HUES64 (cell line): ENCODE data around the gene AHI1.

Source experiments
- H3K27ac ChIP-seq: 2 replicates; pipeline ENCODE4 v1.7.0; 2013; ENCODE audit warnings: low read depth, low read length, inconsistent platforms
- H3K27me3 ChIP-seq: 2 replicates; pipeline ENCODE4 v1.6.1; 2013; ENCODE audit warnings: mild to moderate bottlenecking, low read length; ENCODE audit not compliant: insufficient read depth
- H3K36me3 ChIP-seq: 2 replicates; pipeline ENCODE4 v1.6.1; 2013; ENCODE audit warnings: mild to moderate bottlenecking, low read length; ENCODE audit not compliant: insufficient read depth
- H3K4me1 ChIP-seq: 2 replicates; pipeline ENCODE4 v1.6.1; 2013; ENCODE audit warnings: mild to moderate bottlenecking, low read length, moderate library complexity; ENCODE audit not compliant: insufficient read depth
- H3K4me3 ChIP-seq: 2 replicates; pipeline ENCODE4 v1.5.1; 2013; ENCODE audit warnings: mild to moderate bottlenecking, low read length, moderate library complexity
- H3K9ac ChIP-seq: 2 replicates; pipeline ENCODE4 v1.6.1; 2013; ENCODE audit warnings: mild to moderate bottlenecking, low read depth, low read length
- H3K9me3 ChIP-seq: 2 replicates; pipeline ENCODE4 v1.6.1; 2013; ENCODE audit warnings: low read depth, low read length; ENCODE audit not compliant: insufficient read depth
- WGBS: fragments of 150-250, 120-280 bp; methylation state at CpG from one replicate; pipeline ENCODE4 v1.1.7; 2013; ENCODE audit warnings: missing lambda C conversion rate; 5-methylcytosine and 5-hydroxymethylcytosine counted together

The AHI1 gene

GRCh38 chr6:135481783-135482369 is 15.7 kb downstream of the AHI1 start:
- H3K9me3 ChIP-seq: peaks cover 65% of the 10 kb centered on the region
- H3K4me3 ChIP-seq: no peak overlapping the region
- no peaks in the 10 kb centered on the region for H3K27me3 ChIP-seq
- H3K4me1 ChIP-seq: no peaks in the 10 kb centered on the region
- H3K36me3 ChIP-seq: peaks cover 66% of the 10 kb centered on the region
- no peak overlapping the region for H3K9ac ChIP-seq
- H3K27ac ChIP-seq: no peak overlapping the region
- 90% methylated on average over 2 of the region's 3 CpGs for WGBS

GRCh38 chr6:135479601-135480000 is 17.9 kb downstream of the AHI1 start:
- Histone ChIP-seq H3K4me1 (no peaks in the 10 kb centered on the region), H3K27me3 (no peaks in the 10 kb centered on the region), H3K9me3 (peaks cover 63% of the 10 kb centered on the region), H3K36me3 (peaks cover 52% of the 10 kb centered on the region), H3K9ac (no peak overlapping the region), H3K4me3 (no peak overlapping the region), H3K27ac (no peak overlapping the region)
- 91% methylated on average over 2 of the region's 2 CpGs for WGBS

GRCh38 chr6:135478626-135479025 is 18.9 kb downstream of the AHI1 start:
- peaks cover 53% of the 10 kb centered on the region for H3K9me3 ChIP-seq

GRCh38 chr6:135475292-135475886 is 22.2 kb downstream of the AHI1 start:
- 100% methylated on average over 1 of the region's 2 CpGs for WGBS
- Histone ChIP-seq H3K27ac (no peak overlapping the region), H3K9me3 (peaks cover 24% of the 10 kb centered on the region)

More at GRCh38 chr6:135478626-135479025, 18.9 kb downstream of the AHI1 start:
- no peak overlapping the region for H3K27ac ChIP-seq
- no peak overlapping the region for H3K4me3 ChIP-seq
- no peak overlapping the region for H3K9ac ChIP-seq
- H3K36me3 ChIP-seq: peaks cover 42% of the 10 kb centered on the region
- no peaks in the 10 kb centered on the region for H3K4me1 ChIP-seq
- no peaks in the 10 kb centered on the region for H3K27me3 ChIP-seq

GRCh38 chr6:135474362-135474761 is 23.2 kb downstream of the AHI1 start:
- Histone ChIP-seq H3K27me3 (no peaks in the 10 kb centered on the region), H3K4me3 (no peak overlapping the region), H3K36me3 (peaks cover 5% of the 10 kb centered on the region; the same call in 1 of the 2 replicates), H3K9ac (no peak overlapping the region), H3K27ac (no peak overlapping the region), H3K9me3 (peaks cover 13% of the 10 kb centered on the region), H3K4me1 (no peaks in the 10 kb centered on the region)

More at GRCh38 chr6:135475292-135475886, 22.2 kb downstream of the AHI1 start:
- no peaks in the 10 kb centered on the region for H3K27me3 ChIP-seq
- H3K9ac ChIP-seq: no peak overlapping the region
- no peaks in the 10 kb centered on the region for H3K4me1 ChIP-seq
- no peak overlapping the region for H3K4me3 ChIP-seq
- peaks cover 15% of the 10 kb centered on the region for H3K36me3 ChIP-seq

- Histone ChIP-seq H3K36me3 (peaks cover 38% of the 10 kb centered on the region), H3K27ac (no peak overlapping the region), H3K4me1 (no peaks in the 10 kb centered on the region), H3K9me3 (no peaks in the 10 kb centered on the region), H3K4me3 (no peak overlapping the region), H3K9ac (no peak overlapping the region), H3K27me3 (no peaks in the 10 kb centered on the region)
- 92% methylated on average over 2 of the region's 4 CpGs for WGBS
These were observed 31.6 kb downstream of the AHI1 start for GRCh38 chr6:135465903-135466302.

- Histone ChIP-seq H3K36me3 (peaks cover 38% of the 10 kb centered on the region), H3K4me1 (no peaks in the 10 kb centered on the region), H3K9me3 (no peaks in the 10 kb centered on the region), H3K4me3 (no peak overlapping the region), H3K27me3 (no peaks in the 10 kb centered on the region), H3K27ac (no peak overlapping the region), H3K9ac (no peak overlapping the region)
- no CpG with 5 or more reads among the region's 1 CpG for WGBS
These were observed 32.2 kb downstream of the AHI1 start for GRCh38 chr6:135465307-135465706.

- Histone ChIP-seq H3K9me3 (no peaks in the 10 kb centered on the region), H3K27ac (no peak overlapping the region), H3K4me1 (no peaks in the 10 kb centered on the region), H3K27me3 (no peaks in the 10 kb centered on the region), H3K9ac (no peak overlapping the region), H3K36me3 (peaks cover 38% of the 10 kb centered on the region), H3K4me3 (no peak overlapping the region)
- WGBS: 91% methylated on average over 1 of the region's 1 CpG
These were observed 32.9 kb downstream of the AHI1 start for GRCh38 chr6:135464634-135465033.

- no peaks in the 10 kb centered on the region for H3K4me1 ChIP-seq
- H3K4me3 ChIP-seq: no peak overlapping the region
- no peak overlapping the region for H3K9ac ChIP-seq
- peaks cover 34% of the 10 kb centered on the region for H3K36me3 ChIP-seq
- no CpG with 5 or more reads among the region's 1 CpG for WGBS
- no peaks in the 10 kb centered on the region for H3K27me3 ChIP-seq
- no peaks in the 10 kb centered on the region for H3K9me3 ChIP-seq
- H3K27ac ChIP-seq: no peak overlapping the region
These were observed 36.3 kb downstream of the AHI1 start for GRCh38 chr6:135461208-135461607.

GRCh38 chr6:135458051-135458450 is 39.5 kb downstream of the AHI1 start:
- no peak overlapping the region for H3K4me3 ChIP-seq
- H3K27ac ChIP-seq: no peak overlapping the region
- no peaks in the 10 kb centered on the region for H3K27me3 ChIP-seq
- H3K36me3 ChIP-seq: peaks cover 13% of the 10 kb centered on the region
- no peaks in the 10 kb centered on the region for H3K9me3 ChIP-seq
- H3K9ac ChIP-seq: no peak overlapping the region
- no peaks in the 10 kb centered on the region for H3K4me1 ChIP-seq

GRCh38 chr6:135451617-135452190 is 45.8 kb downstream of the AHI1 start:
- Histone ChIP-seq H3K4me3 (no peak overlapping the region), H3K9me3 (no peaks in the 10 kb centered on the region), H3K36me3 (peaks cover 14% of the 10 kb centered on the region), H3K27ac (no peak overlapping the region), H3K9ac (no peak overlapping the region), H3K4me1 (no peaks in the 10 kb centered on the region), H3K27me3 (no peaks in the 10 kb centered on the region)
- 40% methylated on average over 2 of the region's 2 CpGs for WGBS
